Kidney (tissue), 14 donors: ENCODE measurements around the gene BOD1L1. TPM values are rescaled to one million over a fixed set of nuclear protein-coding genes. Genes with fewer than 3 reads are reported as not detected.
"Not testable (repeated sequence)": the region's sequence is repeated elsewhere in the genome, so short reads cannot be mapped to it uniquely, and the experiment has no call there.

Experiments
- DNase-seq, 5 donors: peaks; one replicate each; pipeline ENCODE4 v3.0.0-alpha.2; 2013 to 2020
- FAIRE-seq: peaks from 2 replicates; lab custom pipeline; 2012; peaks lifted over from hg19 to GRCh38; lab: Jason Lieb, UNC
- H3K27ac ChIP-seq, 2 donors: one replicate each; pipeline ENCODE4 v1.7.0; 2013; ENCODE audit warnings: low read depth in 2 of 2, low read length in 2 of 2, inconsistent platforms in 1 of 2
- H3K27me3 ChIP-seq: one replicate; pipeline ENCODE4 v1.7.1; 2013; ENCODE audit warnings: low read length, inconsistent platforms; ENCODE audit not compliant: control insufficient read depth, insufficient read depth
- H3K36me3 ChIP-seq, 3 donors: one replicate each; pipeline versions ENCODE4 v1.7.0 to v1.7.1; 2013; ENCODE audit warnings: low read length in 3 of 3, control low read depth in 1 of 3, inconsistent platforms in 1 of 3; ENCODE audit not compliant: insufficient read depth in 3 of 3, control insufficient read depth in 2 of 3
- H3K4me1 ChIP-seq, 3 donors: one replicate each; pipeline versions ENCODE4 v1.7.0 to v1.7.1; 2013; ENCODE audit warnings: low read length in 3 of 3, inconsistent platforms in 1 of 3, low read depth in 1 of 3; ENCODE audit not compliant: control insufficient read depth in 2 of 3, insufficient read depth in 2 of 3
- H3K4me3 ChIP-seq, 3 donors: one replicate each; pipeline versions ENCODE4 v1.7.0 to v1.8.1; 2013; ENCODE audit warnings: low read length in 3 of 3, control low read depth in 1 of 3, inconsistent platforms in 1 of 3
- H3K9ac ChIP-seq, 3 donors: one replicate each; pipeline versions ENCODE4 v1.7.0 to v1.7.1; 2013; ENCODE audit warnings: low read length in 3 of 3, control low read depth in 1 of 3, inconsistent platforms in 1 of 3
- H3K9me3 ChIP-seq, 3 donors: one replicate each; pipeline versions ENCODE4 v1.7.0 to v1.7.1; 2013; ENCODE audit warnings: low read length in 3 of 3, control low read depth in 1 of 3, inconsistent platforms in 1 of 3; ENCODE audit not compliant: control insufficient read depth in 2 of 3, insufficient read depth in 1 of 3
- CTCF ChIP-seq: IDR thresholded peaks from 3 replicates; pipeline ENCODE4 v1.5.1; 2012; ENCODE audit warnings: mild to moderate bottlenecking, moderate library complexity, borderline replicate concordance; ENCODE audit not compliant: insufficient read depth; ENCODE audit errors: extremely low read depth
- intact Hi-C: fragments of 100-400 bp; cut with DNase I; formaldehyde crosslinking; loops from one replicate; pipeline ENCODE4 v1.11.1; 2022
- polyA plus RNA-seq: library from polyadenylated mRNA; stranded (reverse); fragments of 350-450 nt; fragmentation: Illumina TruSeq; extraction: RNeasy Lipid Tissue Mini Kit (QIAGEN cat#74804); gene quantifications from one replicate; pipeline ENCODE4 v1.2.3, GENCODE V29; 2014; ENCODE audit warnings: low read depth, low replicate concordance; ENCODE audit not compliant: insufficient read depth
- total RNA-seq: library from RNA; stranded (reverse); fragmentation: NEBNext Ultra II Directional; extraction: Animal tissue kit (Norgen Biotek cat#: 25700); gene quantifications from one replicate; pipeline ENCODE4 v1.2.1, GENCODE V29; 2021
- donor health status: control.
- donor health status: control.
- donor health status: control.
- donor health status: control.
- donor health status: control.
- donor health status: DM: yes; HTN: yes; CAD: no.
- donor health status: Normal renal cell carcinoma (clear cell type).

The BOD1L1 gene
- total and polyA plus RNA-seq, 2 donors from 2014 or later: 9.0 to 45.6 TPM

- H3K27ac ChIP-seq: no peak overlapping the region
- H3K4me1 ChIP-seq: no peaks in the 10 kb centered on the region
- no peaks in the 10 kb centered on the region for H3K27me3 ChIP-seq
- H3K9ac ChIP-seq: no peak overlapping the region
- intact Hi-C loops: no loop called here
- FAIRE-seq (no peak), DNase-seq (no peak)
- H3K4me3 ChIP-seq: no peak overlapping the region
- TF ChIP-seq CTCF: no peak
- H3K9me3 ChIP-seq: no peaks in the 10 kb centered on the region
- no peaks in the 10 kb centered on the region for H3K36me3 ChIP-seq
Observed at GRCh38 chr4:13561673-13562072, 65.9 kb downstream of the BOD1L1 start.

DNA sequence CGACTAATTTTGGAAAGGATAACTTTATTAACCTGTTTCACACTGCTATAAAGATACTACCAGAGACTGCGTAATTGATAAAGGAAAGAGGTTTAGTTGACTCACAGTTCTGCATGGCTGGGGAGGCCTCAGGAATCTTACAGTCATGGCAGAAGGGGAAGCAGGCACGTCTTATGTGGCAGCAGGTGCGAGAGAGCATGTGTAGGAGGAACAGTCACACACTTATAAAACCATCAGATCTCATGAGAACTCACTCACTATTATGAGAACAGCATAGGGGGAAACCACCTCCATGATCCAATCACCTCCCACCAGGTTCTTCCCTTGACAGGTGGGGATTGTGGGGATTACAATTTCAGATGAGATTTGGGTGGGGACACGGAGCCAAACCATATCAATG, 67.4 kb downstream of the BOD1L1 start:
- H3K36me3 ChIP-seq, H3K9ac ChIP-seq, FAIRE-seq, H3K27me3 ChIP-seq, DNase-seq, H3K4me3 ChIP-seq, H3K4me1 ChIP-seq, intact Hi-C loops, H3K27ac ChIP-seq, H3K9me3 ChIP-seq: not testable (repeated sequence)

DNA sequence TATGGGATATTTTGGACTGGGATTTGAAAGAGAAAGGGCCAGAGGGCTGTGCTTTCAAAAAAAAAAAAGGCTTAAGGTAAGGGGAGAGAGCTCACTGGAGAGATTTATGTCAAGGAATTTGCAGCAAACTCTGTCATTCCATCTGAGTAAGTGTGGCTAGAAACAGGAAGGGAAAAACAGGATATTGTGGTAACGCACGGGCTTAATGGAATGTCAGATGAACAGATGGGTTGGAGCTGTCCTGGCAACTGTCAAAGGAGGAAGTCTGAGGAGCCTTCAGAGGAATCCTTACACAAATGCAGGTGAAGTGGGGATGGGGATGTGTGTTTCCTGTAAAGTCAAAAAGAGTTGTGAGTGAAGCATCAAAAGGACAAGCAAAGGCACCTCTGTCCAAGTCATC, 68.1 kb downstream of the BOD1L1 start:
- Histone ChIP-seq H3K9ac (no peak overlapping the region), H3K4me3 (no peak overlapping the region), H3K4me1 (no peaks in the 10 kb centered on the region), H3K36me3 (no peaks in the 10 kb centered on the region), H3K27ac (no peak overlapping the region), H3K9me3 (no peaks in the 10 kb centered on the region), H3K27me3 (no peaks in the 10 kb centered on the region)
- no peak for TF ChIP-seq CTCF
- FAIRE-seq (no peak), DNase-seq (no peak)
- intact Hi-C loops: no loop called here

- Histone ChIP-seq H3K36me3 (no peaks in the 10 kb centered on the region), H3K27me3 (no peaks in the 10 kb centered on the region), H3K4me3 (no peak overlapping the region), H3K4me1 (no peaks in the 10 kb centered on the region), H3K9me3 (no peaks in the 10 kb centered on the region), H3K27ac (no peak overlapping the region), H3K9ac (no peak overlapping the region)
- DNase-seq: no peak
- intact Hi-C loops: no loop called here
- no peak for TF ChIP-seq CTCF
- no peak for FAIRE-seq
Observed at GRCh38 chr4:13558881-13559280, 68.6 kb downstream of the BOD1L1 start.
